ENCODE results near the gene KANSL1L. TPM values are rescaled to one million over a fixed set of nuclear protein-coding genes. Genes with fewer than 3 reads are reported as not detected.

Gene KANSL1L
- total and polyA plus RNA-seq, 2 experiments from 2014 or later = 7.4 to 21.1 TPM

- TF ChIP-seq, protein P1, sequence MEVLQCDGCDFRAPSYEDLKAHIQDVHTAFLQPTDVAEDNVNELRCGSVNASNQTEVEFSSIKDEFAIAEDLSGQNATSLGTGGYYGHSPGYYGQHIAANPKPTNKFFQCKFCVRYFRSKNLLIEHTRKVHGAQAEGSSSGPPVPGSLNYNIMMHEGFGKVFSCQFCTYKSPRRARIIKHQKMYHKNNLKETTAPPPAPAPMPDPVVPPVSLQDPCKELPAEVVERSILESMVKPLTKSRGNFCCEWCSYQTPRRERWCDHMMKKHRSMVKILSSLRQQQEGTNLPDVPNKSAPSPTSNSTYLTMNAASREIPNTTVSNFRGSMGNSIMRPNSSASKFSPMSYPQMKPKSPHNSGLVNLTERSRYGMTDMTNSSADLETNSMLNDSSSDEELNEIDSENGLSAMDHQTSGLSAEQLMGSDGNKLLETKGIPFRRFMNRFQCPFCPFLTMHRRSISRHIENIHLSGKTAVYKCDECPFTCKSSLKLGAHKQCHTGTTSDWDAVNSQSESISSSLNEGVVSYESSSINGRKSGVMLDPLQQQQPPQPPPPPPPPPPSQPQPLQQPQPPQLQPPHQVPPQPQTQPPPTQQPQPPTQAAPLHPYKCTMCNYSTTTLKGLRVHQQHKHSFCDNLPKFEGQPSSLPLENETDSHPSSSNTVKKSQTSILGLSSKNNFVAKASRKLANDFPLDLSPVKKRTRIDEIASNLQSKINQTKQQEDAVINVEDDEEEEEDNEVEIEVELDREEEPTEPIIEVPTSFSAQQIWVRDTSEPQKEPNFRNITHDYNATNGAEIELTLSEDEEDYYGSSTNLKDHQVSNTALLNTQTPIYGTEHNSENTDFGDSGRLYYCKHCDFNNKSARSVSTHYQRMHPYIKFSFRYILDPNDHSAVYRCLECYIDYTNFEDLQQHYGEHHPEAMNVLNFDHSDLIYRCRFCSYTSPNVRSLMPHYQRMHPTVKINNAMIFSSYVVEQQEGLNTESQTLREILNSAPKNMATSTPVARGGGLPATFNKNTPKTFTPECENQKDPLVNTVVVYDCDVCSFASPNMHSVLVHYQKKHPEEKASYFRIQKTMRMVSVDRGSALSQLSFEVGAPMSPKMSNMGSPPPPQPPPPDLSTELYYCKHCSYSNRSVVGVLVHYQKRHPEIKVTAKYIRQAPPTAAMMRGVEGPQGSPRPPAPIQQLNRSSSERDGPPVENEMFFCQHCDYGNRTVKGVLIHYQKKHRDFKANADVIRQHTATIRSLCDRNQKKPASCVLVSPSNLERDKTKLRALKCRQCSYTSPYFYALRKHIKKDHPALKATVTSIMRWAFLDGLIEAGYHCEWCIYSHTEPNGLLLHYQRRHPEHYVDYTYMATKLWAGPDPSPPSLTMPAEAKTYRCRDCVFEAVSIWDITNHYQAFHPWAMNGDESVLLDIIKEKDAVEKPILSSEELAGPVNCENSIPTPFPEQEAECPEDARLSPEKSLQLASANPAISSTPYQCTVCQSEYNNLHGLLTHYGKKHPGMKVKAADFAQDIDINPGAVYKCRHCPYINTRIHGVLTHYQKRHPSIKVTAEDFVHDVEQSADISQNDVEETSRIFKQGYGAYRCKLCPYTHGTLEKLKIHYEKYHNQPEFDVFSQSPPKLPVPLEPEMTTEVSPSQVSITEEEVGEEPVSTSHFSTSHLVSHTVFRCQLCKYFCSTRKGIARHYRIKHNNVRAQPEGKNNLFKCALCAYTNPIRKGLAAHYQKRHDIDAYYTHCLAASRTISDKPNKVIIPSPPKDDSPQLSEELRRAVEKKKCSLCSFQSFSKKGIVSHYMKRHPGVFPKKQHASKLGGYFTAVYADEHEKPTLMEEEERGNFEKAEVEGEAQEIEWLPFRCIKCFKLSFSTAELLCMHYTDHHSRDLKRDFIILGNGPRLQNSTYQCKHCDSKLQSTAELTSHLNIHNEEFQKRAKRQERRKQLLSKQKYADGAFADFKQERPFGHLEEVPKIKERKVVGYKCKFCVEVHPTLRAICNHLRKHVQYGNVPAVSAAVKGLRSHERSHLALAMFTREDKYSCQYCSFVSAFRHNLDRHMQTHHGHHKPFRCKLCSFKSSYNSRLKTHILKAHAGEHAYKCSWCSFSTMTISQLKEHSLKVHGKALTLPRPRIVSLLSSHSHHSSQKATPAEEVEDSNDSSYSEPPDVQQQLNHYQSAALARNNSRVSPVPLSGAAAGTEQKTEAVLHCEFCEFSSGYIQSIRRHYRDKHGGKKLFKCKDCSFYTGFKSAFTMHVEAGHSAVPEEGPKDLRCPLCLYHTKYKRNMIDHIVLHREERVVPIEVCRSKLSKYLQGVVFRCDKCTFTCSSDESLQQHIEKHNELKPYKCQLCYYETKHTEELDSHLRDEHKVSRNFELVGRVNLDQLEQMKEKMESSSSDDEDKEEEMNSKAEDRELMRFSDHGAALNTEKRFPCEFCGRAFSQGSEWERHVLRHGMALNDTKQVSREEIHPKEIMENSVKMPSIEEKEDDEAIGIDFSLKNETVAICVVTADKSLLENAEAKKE (CRISPR knock-in tag; IDR thresholded peaks at IDR 0.05) = no peak
- TF ChIP-seq ZNF114 (CRISPR knock-in tag; IDR thresholded peaks at IDR 0.05) (no peak), STAT1 (IDR thresholded peaks at IDR 0.05; ENCODE audit: unreplicated experiment) (no peak), EZH2 (IDR thresholded peaks at IDR 0.05; ENCODE audit: low read depth, unreplicated experiment) (no peak), NANOG (IDR thresholded peaks at IDR 0.05; ENCODE audit: borderline replicate concordance) (no peak), POLR2AphosphoS5 (IDR thresholded peaks at IDR 0.05; ENCODE audit: low read depth) (no peak), JUNB (IDR thresholded peaks at IDR 0.05; ENCODE audit: unreplicated experiment) (no peak), ZNF331 (CRISPR knock-in tag; IDR thresholded peaks at IDR 0.05; ENCODE audit: low read depth) (no peak), ETS1 (IDR thresholded peaks at IDR 0.05) (no peak)
These were observed 39.0 kb downstream of the KANSL1L start (continued) for GRCh38 chr2:210132239-210132638.

GRCh38 chr2:210128961-210129360 is 42.2 kb downstream of the KANSL1L start:
- H2AFZ ChIP-seq = no peak overlapping the region
- TF ChIP-seq, protein P2, sequence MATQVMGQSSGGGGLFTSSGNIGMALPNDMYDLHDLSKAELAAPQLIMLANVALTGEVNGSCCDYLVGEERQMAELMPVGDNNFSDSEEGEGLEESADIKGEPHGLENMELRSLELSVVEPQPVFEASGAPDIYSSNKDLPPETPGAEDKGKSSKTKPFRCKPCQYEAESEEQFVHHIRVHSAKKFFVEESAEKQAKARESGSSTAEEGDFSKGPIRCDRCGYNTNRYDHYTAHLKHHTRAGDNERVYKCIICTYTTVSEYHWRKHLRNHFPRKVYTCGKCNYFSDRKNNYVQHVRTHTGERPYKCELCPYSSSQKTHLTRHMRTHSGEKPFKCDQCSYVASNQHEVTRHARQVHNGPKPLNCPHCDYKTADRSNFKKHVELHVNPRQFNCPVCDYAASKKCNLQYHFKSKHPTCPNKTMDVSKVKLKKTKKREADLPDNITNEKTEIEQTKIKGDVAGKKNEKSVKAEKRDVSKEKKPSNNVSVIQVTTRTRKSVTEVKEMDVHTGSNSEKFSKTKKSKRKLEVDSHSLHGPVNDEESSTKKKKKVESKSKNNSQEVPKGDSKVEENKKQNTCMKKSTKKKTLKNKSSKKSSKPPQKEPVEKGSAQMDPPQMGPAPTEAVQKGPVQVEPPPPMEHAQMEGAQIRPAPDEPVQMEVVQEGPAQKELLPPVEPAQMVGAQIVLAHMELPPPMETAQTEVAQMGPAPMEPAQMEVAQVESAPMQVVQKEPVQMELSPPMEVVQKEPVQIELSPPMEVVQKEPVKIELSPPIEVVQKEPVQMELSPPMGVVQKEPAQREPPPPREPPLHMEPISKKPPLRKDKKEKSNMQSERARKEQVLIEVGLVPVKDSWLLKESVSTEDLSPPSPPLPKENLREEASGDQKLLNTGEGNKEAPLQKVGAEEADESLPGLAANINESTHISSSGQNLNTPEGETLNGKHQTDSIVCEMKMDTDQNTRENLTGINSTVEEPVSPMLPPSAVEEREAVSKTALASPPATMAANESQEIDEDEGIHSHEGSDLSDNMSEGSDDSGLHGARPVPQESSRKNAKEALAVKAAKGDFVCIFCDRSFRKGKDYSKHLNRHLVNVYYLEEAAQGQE (IDR thresholded peaks at IDR 0.05; ENCODE audit: unreplicated experiment) = no peak

More at GRCh38 chr2:210128961-210129360, 42.2 kb downstream of the KANSL1L start:
- H3K36me3 Mint-ChIP-seq (ENCODE audit: low read depth) = peaks cover 23% of the 10 kb centered on the region
- Histone ChIP-seq H3K27me3 (ENCODE audit: insufficient read depth) (no peaks in the 10 kb centered on the region), H3F3A (replicated peaks; ENCODE audit: low read depth) (no peaks in the 10 kb centered on the region), H3K36me3 (ENCODE audit: insufficient read depth) (no peaks in the 10 kb centered on the region), H3K4me1 (ENCODE audit: insufficient read depth) (peaks cover 11% of the 10 kb centered on the region), H3K79me2 (replicated peaks; ENCODE audit: insufficient read depth) (no peaks in the 10 kb centered on the region), H3K9me2 (ENCODE audit: insufficient read depth) (no peaks in the 10 kb centered on the region), H3K4me2 (no peak overlapping the region), H3K4me3 (no peak overlapping the region), H3K27ac (ENCODE audit: low read depth) (no peak overlapping the region), H4K20me1 (replicated peaks; ENCODE audit: insufficient read depth) (no peaks in the 10 kb centered on the region)
- H3K27ac Mint-ChIP-seq = peak overlapping the region; percentile 16; the same call in 1 of the 2 replicates
- peaks cover 11% of the 10 kb centered on the region; the same call in 2 of the 3 replicates for H3K9me3 Mint-ChIP-seq
- ATAC-seq = no peak; the same call in 2 of the 3 replicates
- DNase-seq (ENCODE audit: low spot score) = peak; percentile 14
- peaks cover 12% of the 10 kb centered on the region; the same call in 2 of the 3 replicates for H3K4me1 Mint-ChIP-seq
- H3K4me3 Mint-ChIP-seq = no peak overlapping the region
- no peaks in the 10 kb centered on the region for H3K27me3 Mint-ChIP-seq (ENCODE audit: insufficient read depth, low read depth, poor library complexity)
